Measurements from ENCODE around the gene DNASE1. TPM values are rescaled to one million over a fixed set of nuclear protein-coding genes. Genes with fewer than 3 reads are reported as not detected.
A peak's percentile ranks its signal among the peaks of the same experiment; 100 is the strongest.

The DNASE1 gene
- total and polyA plus RNA-seq, 9 of the 15 experiments (the other 6 are each of a cell fraction or from before 2014, with no cell fraction given) = 0.53 to 10.1 (median 5.9) TPM

DNA sequence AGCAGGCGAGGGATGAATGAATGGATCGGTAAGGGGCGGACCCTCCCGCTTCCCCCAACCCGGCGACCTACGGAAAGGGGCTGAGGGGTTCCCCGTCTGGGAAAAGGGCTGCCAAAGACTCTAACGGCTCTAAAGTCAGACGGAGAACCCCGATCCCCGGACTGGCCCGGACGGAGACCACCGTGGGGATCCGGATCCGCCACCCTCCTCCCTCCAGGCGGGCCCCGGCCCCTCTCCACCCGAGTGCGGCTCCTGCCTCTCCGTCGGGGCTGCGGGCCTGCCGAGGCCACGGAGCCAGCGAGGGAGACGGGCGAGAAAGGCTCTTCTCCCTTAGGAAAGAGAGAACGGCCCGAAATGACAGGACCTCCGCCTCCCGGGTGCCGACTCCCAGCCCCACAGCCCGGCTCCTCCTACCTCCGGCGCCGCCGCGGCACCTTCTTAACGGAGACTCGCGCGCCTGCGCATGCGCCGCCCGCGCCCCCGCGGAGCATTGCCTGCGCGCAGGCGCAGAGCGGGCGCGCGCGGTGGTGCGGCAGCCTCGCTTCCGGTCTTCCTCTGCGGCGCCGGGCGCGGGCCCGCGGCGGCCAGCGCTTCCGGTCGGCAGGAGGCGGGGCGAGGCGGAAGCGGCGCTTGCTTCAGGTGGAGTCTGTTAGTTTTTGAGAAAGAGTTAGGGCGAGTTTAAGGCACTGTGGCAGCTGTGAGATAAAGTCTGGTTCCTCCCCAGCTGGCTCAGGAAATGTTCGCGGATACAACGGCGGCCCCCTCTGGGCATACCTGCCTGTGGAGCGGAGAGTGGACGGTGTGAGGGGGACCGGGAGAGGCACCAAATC lies 43.1 kb upstream of the DNASE1 start, which contains the start of gene SLX4 (continued):
- TF ChIP-seq, protein P1, sequence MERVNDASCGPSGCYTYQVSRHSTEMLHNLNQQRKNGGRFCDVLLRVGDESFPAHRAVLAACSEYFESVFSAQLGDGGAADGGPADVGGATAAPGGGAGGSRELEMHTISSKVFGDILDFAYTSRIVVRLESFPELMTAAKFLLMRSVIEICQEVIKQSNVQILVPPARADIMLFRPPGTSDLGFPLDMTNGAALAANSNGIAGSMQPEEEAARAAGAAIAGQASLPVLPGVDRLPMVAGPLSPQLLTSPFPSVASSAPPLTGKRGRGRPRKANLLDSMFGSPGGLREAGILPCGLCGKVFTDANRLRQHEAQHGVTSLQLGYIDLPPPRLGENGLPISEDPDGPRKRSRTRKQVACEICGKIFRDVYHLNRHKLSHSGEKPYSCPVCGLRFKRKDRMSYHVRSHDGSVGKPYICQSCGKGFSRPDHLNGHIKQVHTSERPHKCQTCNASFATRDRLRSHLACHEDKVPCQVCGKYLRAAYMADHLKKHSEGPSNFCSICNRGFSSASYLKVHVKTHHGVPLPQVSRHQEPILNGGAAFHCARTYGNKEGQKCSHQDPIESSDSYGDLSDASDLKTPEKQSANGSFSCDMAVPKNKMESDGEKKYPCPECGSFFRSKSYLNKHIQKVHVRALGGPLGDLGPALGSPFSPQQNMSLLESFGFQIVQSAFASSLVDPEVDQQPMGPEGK (CRISPR knock-in tag; IDR thresholded peaks at IDR 0.05; ENCODE audit: borderline replicate concordance) = no peak
- no peak for TF ChIP-seq ZFP36 (IDR thresholded peaks at IDR 0.05; ENCODE audit: low read depth, low read length, partially characterized antibody)
- peak; percentile 79 for TF ChIP-seq POLR2A (conservative IDR thresholded peaks at IDR 0.05)
- 0 out of 2 replicates have a peak, but pooled peaks have one; percentile 10 for TF ChIP-seq ZNF165 (CRISPR knock-in tag; IDR thresholded peaks at IDR 0.05; ENCODE audit: borderline replicate concordance)
- TF ChIP-seq CREBBP (IDR thresholded peaks at IDR 0.05; ENCODE audit: low read depth, low read length) = no peak
- TF ChIP-seq ZNF586 (CRISPR knock-in tag; conservative IDR thresholded peaks at IDR 0.05) = no peak
- no peak for TF ChIP-seq PPARD (CRISPR knock-in tag; IDR thresholded peaks at IDR 0.05)
- TF ChIP-seq TCF15 (CRISPR knock-in tag; IDR thresholded peaks at IDR 0.05) = no peak; the same call in 1 of the 2 replicates
- peak; percentile 85 for TF ChIP-seq POLR2G (IDR thresholded peaks at IDR 0.05; ENCODE audit: low read depth, low read length)
- TF ChIP-seq ZNF217 (CRISPR knock-in tag; IDR thresholded peaks at IDR 0.05) = no peak
- TF ChIP-seq ZBTB11 (CRISPR knock-in tag; IDR thresholded peaks at IDR 0.05) = peak in 2 of 3 experiments; percentile 42 to 91; a peak in 3 of 6 replicates
- no peak for TF ChIP-seq ZBTB17 (CRISPR knock-in tag; IDR thresholded peaks at IDR 0.05)
- TF ChIP-seq TOE1 (IDR thresholded peaks at IDR 0.05; ENCODE audit: borderline replicate concordance) = no peak
- TF ChIP-seq TOE1 (CRISPR knock-in tag; IDR thresholded peaks at IDR 0.05; ENCODE audit: borderline replicate concordance, low read depth) = no peak
- TF ChIP-seq BCL6 (CRISPR knock-in tag; IDR thresholded peaks at IDR 0.05) = no peak
- TF ChIP-seq BHLHE40 (IDR thresholded peaks at IDR 0.05; ENCODE audit: low read length) = peak; percentile 29; the same call in 1 of the 2 replicates
- TF ChIP-seq C11orf30 (IDR thresholded peaks at IDR 0.05; ENCODE audit: low read depth) = no peak
- no peak for TF ChIP-seq ZNF224 (CRISPR knock-in tag; IDR thresholded peaks at IDR 0.05)
- TF ChIP-seq SAFB (IDR thresholded peaks at IDR 0.05; ENCODE audit: borderline replicate concordance, low read depth, low read length) = 0 out of 2 replicates have a peak, but pooled peaks have one; percentile 15
- 0 out of 2 replicates have a peak, but pooled peaks have one; percentile 12 for TF ChIP-seq ZNF121 (CRISPR knock-in tag; conservative IDR thresholded peaks at IDR 0.05)
- peak; percentile 97 to 98 for TF ChIP-seq NRF1 (conservative IDR thresholded peaks at IDR 0.05 in 1 of 2, IDR thresholded peaks at IDR 0.05 in 1 of 2)
